Measurements from ENCODE around the gene TWIST1.

Gene TWIST1

DNA sequence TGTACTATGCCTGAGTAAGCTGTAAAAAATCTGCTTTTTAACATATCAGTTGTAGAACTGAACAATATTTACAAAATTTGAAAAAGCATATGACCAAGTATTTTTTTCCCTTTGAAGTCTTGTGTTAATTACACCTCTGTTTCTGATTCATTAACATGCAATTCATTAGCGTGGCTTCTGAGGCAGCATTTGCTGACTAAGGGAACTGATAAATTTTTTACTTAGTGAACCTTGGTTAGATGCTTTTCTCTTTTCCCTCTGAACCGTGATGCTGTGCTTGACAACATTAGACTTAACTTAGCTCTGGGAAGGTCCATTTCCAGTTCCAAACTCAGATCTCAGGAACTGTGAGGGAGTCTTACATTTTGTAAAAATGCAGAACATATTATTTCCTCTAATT is 28.1 kb downstream of the TWIST1 start:
- Histone ChIP-seq H3K36me3 (ENCODE audit: low read length) (no peaks in the 10 kb centered on the region), H3K79me2 (ENCODE audit: insufficient read depth, low read length) (no peaks in the 10 kb centered on the region), H3F3A (ENCODE audit: insufficient read depth) (no peaks in the 10 kb centered on the region), H3K9me3 (ENCODE audit: insufficient read depth, low read length) (no peaks in the 10 kb centered on the region), H3K9ac (ENCODE audit: low read length) (no peak overlapping the region), H3K27ac (ENCODE audit: low read depth, low read length) (no peak overlapping the region), H3K4me2 (ENCODE audit: low read depth, low read length, poor library complexity, severe bottlenecking) (no peak overlapping the region), H3K9me2 (replicated peaks; ENCODE audit: insufficient read depth, low read length) (no peaks in the 10 kb centered on the region), H2AFZ (ENCODE audit: low read depth, low read length, severe bottlenecking) (no peak overlapping the region), H3K4me3 (ENCODE audit: insufficient read depth, low read length, poor library complexity, severe bottlenecking) (no peak overlapping the region), H4K20me1 (ENCODE audit: low read depth, low read length) (no peaks in the 10 kb centered on the region; the same call in 1 of the 2 replicates), H3K27me3 (ENCODE audit: low read length) (no peaks in the 10 kb centered on the region)
- TF ChIP-seq EZH2phosphoT487 (conservative IDR thresholded peaks at IDR 0.05; ENCODE audit: low read length), result no peak
- TF ChIP-seq, protein P1, sequence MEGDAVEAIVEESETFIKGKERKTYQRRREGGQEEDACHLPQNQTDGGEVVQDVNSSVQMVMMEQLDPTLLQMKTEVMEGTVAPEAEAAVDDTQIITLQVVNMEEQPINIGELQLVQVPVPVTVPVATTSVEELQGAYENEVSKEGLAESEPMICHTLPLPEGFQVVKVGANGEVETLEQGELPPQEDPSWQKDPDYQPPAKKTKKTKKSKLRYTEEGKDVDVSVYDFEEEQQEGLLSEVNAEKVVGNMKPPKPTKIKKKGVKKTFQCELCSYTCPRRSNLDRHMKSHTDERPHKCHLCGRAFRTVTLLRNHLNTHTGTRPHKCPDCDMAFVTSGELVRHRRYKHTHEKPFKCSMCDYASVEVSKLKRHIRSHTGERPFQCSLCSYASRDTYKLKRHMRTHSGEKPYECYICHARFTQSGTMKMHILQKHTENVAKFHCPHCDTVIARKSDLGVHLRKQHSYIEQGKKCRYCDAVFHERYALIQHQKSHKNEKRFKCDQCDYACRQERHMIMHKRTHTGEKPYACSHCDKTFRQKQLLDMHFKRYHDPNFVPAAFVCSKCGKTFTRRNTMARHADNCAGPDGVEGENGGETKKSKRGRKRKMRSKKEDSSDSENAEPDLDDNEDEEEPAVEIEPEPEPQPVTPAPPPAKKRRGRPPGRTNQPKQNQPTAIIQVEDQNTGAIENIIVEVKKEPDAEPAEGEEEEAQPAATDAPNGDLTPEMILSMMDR (IDR thresholded peaks at IDR 0.05; ENCODE audit: insufficient read depth, low read length, poor library complexity, severe bottlenecking), result no peak

DNA sequence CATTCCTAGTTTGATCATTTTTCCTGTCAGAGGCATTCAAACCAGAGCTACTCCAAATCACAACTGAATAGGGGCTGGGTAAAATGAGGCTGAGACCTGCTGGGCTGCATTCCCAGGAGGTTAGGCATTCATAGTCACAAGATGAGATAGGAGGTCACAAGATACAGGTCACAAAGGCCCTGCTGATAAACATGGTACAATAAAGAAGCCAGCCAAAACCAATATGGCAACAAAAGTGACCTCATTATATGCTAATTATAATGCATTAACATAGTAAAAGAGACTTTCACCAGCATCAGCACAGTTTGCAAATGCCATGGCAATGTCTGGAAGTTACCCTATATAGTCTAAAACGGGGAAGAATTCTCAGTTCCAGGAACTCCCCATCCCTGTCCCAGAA is 37.3 kb downstream of the TWIST1 start:
- no peaks in the 10 kb centered on the region for H3K79me2 ChIP-seq (ENCODE audit: insufficient read depth, low read length)

DNA sequence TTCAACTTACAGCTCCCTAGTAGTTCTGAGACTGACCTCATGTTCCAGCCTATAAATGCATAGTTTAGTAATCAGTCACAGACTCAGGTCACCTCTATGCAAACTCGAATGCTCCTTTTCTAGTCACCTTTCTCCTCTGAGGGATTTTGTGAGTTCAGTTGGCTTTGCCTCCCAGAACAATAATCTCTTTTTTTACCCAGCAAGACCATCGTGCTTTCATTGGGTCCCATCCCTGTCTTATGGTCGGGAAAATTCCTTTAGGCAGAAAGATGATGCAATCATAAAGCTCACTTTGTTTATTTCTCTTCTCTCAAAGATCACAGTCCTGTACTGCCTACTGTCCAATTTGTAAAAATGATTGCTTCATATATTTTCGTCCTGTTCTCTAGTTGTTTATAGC is 38.4 kb downstream of the TWIST1 start:
- Histone ChIP-seq H3K4me3 (ENCODE audit: insufficient read depth, low read length, poor library complexity, severe bottlenecking) (no peak overlapping the region), H3F3A (ENCODE audit: insufficient read depth) (no peaks in the 10 kb centered on the region), H3K9me2 (replicated peaks; ENCODE audit: insufficient read depth, low read length) (no peaks in the 10 kb centered on the region), H3K27me3 (ENCODE audit: low read length) (no peaks in the 10 kb centered on the region), H3K36me3 (ENCODE audit: low read length) (no peaks in the 10 kb centered on the region), H3K4me2 (ENCODE audit: low read depth, low read length, poor library complexity, severe bottlenecking) (no peak overlapping the region), H2AFZ (ENCODE audit: low read depth, low read length, severe bottlenecking) (no peak overlapping the region), H3K9me3 (ENCODE audit: insufficient read depth, low read length) (no peaks in the 10 kb centered on the region), H3K79me2 (ENCODE audit: insufficient read depth, low read length) (no peaks in the 10 kb centered on the region), H4K20me1 (ENCODE audit: low read depth, low read length) (0 out of 2 replicates have a peak, but pooled peaks cover 3% of the 10 kb centered on the region), H3K9ac (ENCODE audit: low read length) (no peak overlapping the region), H3K27ac (ENCODE audit: low read depth, low read length) (no peak overlapping the region)
- TF ChIP-seq EZH2phosphoT487 (conservative IDR thresholded peaks at IDR 0.05; ENCODE audit: low read length), result no peak
- TF ChIP-seq, protein P1 (IDR thresholded peaks at IDR 0.05; ENCODE audit: insufficient read depth, low read length, poor library complexity, severe bottlenecking), result no peak

More for the DNA sequence above, 37.3 kb downstream of the TWIST1 start:
- no peaks in the 10 kb centered on the region for H3K9me2 ChIP-seq (replicated peaks; ENCODE audit: insufficient read depth, low read length)
- no peaks in the 10 kb centered on the region for H3K36me3 ChIP-seq (ENCODE audit: low read length)
- no peaks in the 10 kb centered on the region for H3K27me3 ChIP-seq (ENCODE audit: low read length)
- no peak overlapping the region for H2AFZ ChIP-seq (ENCODE audit: low read depth, low read length, severe bottlenecking)
- H3K9me3 ChIP-seq (ENCODE audit: insufficient read depth, low read length), result no peaks in the 10 kb centered on the region
- no peak overlapping the region for H3K4me2 ChIP-seq (ENCODE audit: low read depth, low read length, poor library complexity, severe bottlenecking)
- no peak overlapping the region for H3K27ac ChIP-seq (ENCODE audit: low read depth, low read length)
- H3K9ac ChIP-seq (ENCODE audit: low read length), result no peak overlapping the region
- no peak overlapping the region for H3K4me3 ChIP-seq (ENCODE audit: insufficient read depth, low read length, poor library complexity, severe bottlenecking)
- TF ChIP-seq EZH2phosphoT487 (conservative IDR thresholded peaks at IDR 0.05; ENCODE audit: low read length), result no peak
- TF ChIP-seq, protein P1 (IDR thresholded peaks at IDR 0.05; ENCODE audit: insufficient read depth, low read length, poor library complexity, severe bottlenecking), result no peak
- 0 out of 2 replicates have a peak, but pooled peaks cover 3% of the 10 kb centered on the region for H4K20me1 ChIP-seq (ENCODE audit: low read depth, low read length)
- no peaks in the 10 kb centered on the region for H3F3A ChIP-seq (ENCODE audit: insufficient read depth)
